Activated effector memory CD4-positive, alpha-beta T cell treated with anti-CD3 and anti-CD28 coated beads, Interleukin-2, amount 50 U/mL, for 16 hours (primary cell): Measurements from ENCODE around the gene HOMER2.
"Not testable (repeated sequence)": the region's sequence is repeated elsewhere in the genome, so short reads cannot be mapped to it uniquely, and the experiment has no call there.

Experiments
- DNase-seq: peaks from one replicate; pipeline ENCODE4 v3.0.0-alpha.2; 2020

The HOMER2 gene

DNA sequence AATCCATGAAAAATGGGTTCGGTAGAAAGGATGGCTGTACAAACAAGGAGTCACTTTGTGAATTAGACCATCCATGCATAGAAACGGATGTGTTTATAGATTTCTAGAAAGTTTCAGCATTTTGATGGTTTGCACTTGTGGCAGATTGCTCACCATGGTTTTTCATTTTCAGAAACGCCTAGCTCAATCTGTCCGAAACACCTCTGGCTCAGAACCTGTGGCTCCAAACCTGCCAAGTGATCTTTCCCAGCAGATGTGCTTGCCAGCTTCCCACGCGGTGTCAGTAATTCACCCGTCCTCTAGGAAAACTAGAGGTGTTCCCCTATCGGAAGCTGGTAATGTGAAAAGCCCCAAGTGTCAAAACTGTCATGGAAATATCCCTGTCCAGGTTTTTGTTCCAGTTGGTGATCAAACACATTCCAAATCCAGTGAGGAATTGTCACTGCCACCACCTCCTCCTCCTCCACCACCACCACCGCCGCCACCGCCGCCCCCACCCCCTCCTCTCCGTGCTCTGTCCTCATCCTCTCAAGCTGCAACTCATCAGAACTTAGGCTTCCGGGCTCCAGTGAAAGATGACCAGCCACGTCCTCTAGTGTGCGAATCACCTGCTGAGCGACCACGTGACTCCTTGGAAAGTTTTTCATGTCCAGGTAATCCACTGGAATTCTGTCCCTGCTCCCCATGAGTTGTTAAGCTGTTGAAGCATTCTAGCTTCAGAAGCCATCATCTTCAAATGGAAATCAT is 121.9 kb downstream of the HOMER2 start:
- no peak for DNase-seq

DNA sequence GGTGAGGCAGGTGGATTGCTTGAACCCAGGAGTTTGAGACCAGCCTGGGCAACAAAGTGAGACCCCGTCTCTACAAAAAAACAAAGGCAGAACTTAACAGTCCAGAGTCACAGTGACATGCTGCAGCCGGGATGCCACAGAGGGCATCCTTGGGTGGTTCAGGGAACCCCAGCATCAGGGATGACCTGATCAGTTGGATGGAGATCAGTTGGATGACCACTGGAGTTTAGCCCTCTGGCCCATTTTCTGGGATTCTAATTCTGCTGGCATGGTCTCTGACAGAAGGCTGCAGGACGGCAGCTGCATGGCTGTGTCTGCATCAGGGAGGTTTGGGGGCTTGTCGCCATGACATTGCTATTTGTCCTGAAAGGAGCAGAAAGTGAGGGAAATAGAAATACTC is 123.3 kb downstream of the HOMER2 start:
- DNase-seq: no peak

DNA sequence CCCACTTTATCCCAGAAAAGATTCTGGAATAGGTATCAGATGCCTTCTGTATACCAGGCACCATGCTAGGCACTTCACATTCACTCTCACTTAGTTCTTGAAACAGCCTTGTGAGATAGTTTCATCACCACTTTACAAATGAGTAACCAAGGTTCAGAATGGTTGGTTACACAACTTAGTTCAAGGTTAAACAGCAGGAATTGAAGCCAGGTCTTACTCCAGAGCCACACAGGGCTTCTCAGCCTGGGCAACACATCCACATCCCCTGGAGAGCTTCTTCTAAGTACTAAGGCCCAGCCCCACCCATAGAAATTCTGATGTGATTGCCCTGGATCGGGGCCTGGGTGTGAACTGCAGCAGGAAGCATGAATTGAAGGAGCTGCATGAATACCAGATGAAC is 124.4 kb downstream of the HOMER2 start:
- DNase-seq: no peak

GRCh38 chr15:82823049-82823448 is 129.5 kb downstream of the HOMER2 start:
- DNase-seq: no peak

DNA sequence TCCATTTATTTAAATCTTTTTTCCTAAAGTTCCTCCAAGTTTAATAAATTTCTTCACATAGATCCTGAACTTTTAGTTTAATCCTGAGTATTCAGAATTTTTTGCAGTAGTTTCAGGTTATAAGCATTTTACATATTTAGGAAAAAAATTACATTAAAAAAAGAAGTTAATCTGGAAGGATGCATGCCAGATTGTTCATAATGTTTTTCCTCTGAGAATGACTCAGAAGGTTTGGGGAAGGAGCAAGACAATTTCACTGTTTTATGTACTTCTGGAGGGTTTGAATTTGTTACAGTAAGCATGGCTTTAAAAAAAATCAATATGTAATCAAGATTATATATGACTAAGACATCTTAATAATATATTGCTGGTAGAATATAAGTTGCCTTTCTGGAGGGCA is 130.7 kb downstream of the HOMER2 start:
- not testable (repeated sequence) for DNase-seq

DNA sequence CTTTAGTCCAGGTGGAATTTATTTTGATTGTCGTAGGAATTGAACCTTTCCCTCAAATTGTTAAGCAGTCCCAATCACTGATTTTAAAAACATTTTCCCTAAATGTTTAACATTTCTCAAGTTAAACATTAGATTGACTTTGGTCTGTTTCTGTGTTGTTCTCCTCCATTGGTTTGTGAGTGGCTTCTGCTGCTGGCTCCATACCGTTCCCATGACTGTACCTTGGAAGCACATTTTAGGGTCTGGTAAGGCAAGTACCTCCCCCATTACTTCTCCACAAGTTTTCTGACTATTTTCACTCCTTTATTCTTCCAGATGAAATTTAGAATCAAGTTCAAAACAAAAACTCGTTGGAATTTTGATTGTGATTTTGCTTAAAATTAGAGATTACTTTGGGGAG is 131.1 kb downstream of the HOMER2 start:
- DNase-seq: not testable (repeated sequence)

GRCh38 chr15:82820128-82820527 is 132.4 kb downstream of the HOMER2 start:
- no peak for DNase-seq

- no peak for DNase-seq
These were observed 139.5 kb downstream of the HOMER2 start for GRCh38 chr15:82812994-82813393.

GRCh38 chr15:82810890-82811426 is 141.6 kb downstream of the HOMER2 start:
- peak; percentile 75 for DNase-seq

DNA sequence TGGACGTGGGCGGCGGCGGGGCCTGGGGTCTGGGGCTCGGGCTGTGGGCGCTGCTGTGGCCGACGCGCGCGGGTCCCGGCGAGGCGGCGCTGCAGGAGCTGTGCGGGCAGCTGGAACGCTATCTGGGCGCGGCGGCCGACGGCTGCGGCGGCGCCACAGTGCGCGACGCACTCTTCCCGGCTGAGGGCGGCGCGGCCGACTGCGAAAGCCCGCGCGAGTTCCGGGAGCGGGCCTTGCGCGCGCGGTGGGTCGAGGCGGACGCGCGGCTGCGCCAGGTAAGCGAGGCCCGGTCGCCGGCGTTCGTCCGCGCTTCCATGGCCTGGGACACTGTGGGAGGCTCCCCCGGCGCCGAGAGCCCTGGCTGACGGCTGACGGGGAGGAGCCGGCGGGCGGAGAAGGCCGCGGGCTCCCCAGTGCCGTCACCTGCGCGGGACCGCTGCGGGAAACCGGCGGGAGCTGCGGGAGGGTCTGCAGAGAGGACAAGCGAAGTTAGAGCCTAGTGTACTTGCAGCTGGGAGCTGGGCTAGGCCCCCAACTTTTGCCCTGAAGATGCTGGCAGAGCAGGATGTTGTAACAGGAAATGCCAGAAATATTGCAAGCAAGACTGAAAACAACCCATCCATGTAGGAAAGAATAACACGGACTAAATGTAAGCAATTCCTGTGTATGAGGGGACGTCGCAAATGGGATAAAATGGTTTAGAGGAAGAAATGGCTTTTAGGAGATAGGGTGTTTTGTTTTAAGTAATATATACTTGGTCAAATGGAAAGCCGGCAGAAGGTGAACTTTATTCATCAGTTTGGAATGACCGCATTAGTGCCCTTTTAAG is 142.2 kb downstream of the HOMER2 start:
- DNase-seq: no peak

DNA sequence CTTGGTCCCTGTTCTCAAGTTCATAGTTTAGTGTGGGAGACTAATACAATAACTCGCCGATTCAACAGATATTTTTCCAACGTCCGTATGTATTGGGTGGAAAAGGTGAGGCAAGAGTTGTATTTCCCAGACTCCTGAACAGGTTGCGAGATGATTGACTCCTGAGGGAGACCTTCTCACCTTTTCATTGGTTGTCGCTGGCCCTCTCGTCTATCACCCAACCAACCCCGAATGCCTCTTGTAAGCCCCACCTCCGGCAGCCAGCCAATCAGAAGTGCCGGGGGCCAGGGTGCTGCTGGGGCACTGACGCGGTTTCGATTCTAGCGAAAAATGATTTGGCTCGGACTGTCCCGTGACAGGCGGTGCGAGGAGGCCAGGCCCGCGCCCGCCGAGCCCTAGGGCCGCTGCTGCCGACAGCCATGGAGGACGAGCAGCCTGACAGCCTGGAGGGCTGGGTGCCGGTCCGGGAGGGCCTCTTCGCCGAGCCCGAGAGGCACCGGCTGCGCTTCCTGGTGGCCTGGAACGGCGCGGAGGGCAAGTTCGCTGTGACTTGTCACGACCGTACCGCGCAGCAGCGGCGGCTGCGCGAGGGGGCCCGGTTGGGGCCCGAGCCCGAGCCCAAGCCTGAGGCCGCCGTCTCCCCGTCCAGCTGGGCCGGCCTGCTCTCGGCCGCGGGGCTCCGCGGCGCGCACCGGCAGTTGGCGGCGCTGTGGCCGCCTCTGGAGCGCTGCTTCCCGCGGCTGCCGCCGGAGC is 143.0 kb downstream of the HOMER2 start, which contains the start of gene WHAMM:
Gene WHAMM, plus strand, starts transcription at position 321 of the 753 bp plus-strand sequence. Its CDS starts 99 bp downstream, at position 420.
- peak; percentile 98 for DNase-seq

- DNase-seq: no peak
These were observed 143.9 kb downstream of the HOMER2 start for GRCh38 chr15:82808634-82809041.

- DNase-seq: no peak
These were observed 144.4 kb downstream of the HOMER2 start for GRCh38 chr15:82807920-82808633.

DNA sequence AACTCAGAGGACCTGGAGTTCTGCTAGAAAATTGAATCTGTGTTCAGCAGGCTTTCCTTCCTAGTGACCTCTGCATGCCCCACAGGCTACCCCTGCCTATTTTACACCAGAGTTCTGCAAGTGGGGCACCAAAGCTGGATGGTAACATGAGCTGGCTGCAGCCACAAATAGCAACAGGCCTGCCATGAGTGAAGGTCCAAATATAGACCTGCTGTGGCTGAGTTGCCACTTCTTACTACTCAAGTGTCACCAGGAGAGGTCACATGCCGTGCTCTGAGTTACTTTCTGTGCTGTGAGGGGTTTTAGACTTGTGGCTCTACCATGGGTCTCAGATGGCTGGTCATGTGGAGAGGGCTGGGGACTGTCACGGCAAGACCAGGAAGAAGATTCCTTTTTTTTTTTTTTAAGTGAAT is 146.5 kb downstream of the HOMER2 start, which contains the start of gene FSD2:
Gene FSD2, minus strand, starts transcription at position 76 of the 413 bp plus-strand sequence. CDS start 18,679 bp downstream, outside the sequence.
- DNase-seq: no peak

DNA sequence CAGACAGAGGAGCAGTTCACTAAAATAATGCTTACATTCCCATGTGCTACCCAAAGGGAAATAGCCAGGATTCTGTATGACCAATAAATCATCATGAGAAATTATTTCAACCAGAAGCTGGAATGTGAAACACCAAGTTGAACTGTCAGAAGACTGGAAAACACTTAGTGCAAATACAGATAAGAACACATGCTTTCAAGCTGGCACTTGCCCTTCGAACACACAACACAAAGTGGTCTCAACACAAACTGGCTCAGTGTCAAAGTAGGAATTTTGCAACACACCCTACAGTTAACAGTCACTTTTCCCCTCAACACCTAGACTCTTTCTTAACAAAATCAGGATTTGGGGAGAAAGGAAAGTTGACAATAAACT is 148.0 kb downstream of the HOMER2 start:
- DNase-seq: no peak

- DNase-seq: no peak
These were observed 148.5 kb downstream of the HOMER2 start for GRCh38 chr15:82803793-82804574.

DNA sequence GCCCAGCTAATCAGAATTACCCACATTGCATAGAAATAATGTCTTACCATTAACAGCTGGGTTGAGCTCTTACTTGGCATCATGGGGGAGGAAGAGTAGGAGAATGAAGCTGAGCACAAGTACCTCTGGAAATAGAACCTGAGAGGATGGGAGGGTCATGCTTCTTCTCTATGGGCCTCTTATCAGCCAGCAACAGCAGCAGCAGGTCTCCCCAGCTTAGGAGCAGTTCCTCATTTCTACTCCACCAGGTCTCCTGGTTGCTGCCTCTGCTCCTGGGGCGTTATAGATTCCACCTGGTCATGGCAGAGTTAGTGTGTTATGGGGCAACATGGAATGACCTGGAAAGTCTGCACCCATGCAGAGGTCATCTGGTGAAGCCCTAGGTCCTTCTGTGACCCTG is 150.0 kb downstream of the HOMER2 start:
- DNase-seq: no peak

GRCh38 chr15:82799183-82799841 is 153.2 kb downstream of the HOMER2 start:
- no peak for DNase-seq
